HL-60/S4 treated with retinoic acid at 250 ng/mL for 4 days and 3 days (cell line): Measurements from ENCODE around the gene CYP24A1.

Experiments
- in situ Hi-C: fragments of 300-500 bp; cut with MboI; formaldehyde crosslinking; loops from 2 replicates; pipeline ENCODE4 v1.7.0; 2022; ENCODE audit warnings: low sequenced_read_pairs

CYP24A1 gene

DNA sequence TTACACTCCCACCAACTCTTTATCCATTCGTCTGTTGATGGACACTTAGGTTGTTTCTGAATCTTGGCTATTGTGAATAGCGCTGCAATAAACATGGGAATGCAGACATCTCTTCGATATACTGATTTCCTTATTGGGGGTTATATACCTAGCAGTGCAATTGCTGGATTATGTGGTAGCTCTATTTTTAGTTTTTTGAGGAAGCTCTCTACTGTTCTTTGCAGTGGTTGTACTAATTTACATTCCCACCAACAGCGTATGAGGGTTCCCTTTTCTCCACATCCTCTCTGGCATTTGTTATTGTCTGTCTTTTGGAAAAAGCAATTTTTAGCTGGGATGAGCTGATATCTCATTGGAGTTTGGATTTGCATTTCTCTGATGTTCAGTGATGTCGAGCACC is 29.5 kb upstream of the CYP24A1 start:
- in situ Hi-C loops = no loop called here

DNA sequence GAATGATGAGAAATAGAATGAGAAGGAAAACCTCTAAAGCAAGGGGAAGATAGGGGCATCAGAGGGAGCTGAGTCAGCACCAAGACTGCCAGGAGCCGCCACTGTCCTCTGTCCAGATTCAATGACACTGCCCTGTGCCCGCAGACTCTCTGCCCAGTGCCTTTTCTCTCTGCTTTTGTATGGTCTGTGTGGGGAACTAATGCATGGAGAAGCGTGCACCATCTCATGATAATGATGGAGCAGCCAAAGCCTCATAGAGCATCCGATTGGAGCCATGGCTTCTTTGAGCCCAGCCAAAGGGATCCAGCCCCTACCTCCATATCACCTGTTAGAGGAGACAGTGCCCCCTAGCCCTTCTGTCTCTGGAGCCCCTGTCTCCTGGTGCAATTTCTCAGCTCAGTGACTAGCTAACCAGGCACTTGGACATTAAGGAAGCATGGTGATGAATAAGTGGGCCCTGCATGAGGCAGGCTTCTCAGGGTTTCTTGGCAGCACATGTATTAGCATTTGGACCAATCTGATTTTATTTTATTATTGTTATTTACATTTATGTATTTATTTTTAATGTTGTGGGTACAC is 27.6 kb upstream of the CYP24A1 start:
- in situ Hi-C loops = no loop called here

GRCh38 chr20:54200487-54201267 is 26.9 kb upstream of the CYP24A1 start:
- in situ Hi-C loops = no loop called here

GRCh38 chr20:54199721-54200176 is 26.0 kb upstream of the CYP24A1 start:
- in situ Hi-C loops = loop anchor here (25.0 kb wide), 1 partner anchor 637 kb away; no protein-coding TSS in a partner anchor

GRCh38 chr20:54199283-54199682 is 25.5 kb upstream of the CYP24A1 start:
- in situ Hi-C loops = loop anchor here (25.0 kb wide), 1 partner anchor 637 kb away; no protein-coding TSS in a partner anchor

- in situ Hi-C loops = loop anchor here (25.0 kb wide), 1 partner anchor 636 kb away; no protein-coding TSS in a partner anchor
Observed at GRCh38 chr20:54197621-54198604, 24.1 kb upstream of the CYP24A1 start.

GRCh38 chr20:54195483-54196472 is 22.0 kb upstream of the CYP24A1 start:
- in situ Hi-C loops = loop anchor here (25.0 kb wide), 1 partner anchor 633 kb away; no protein-coding TSS in a partner anchor

- in situ Hi-C loops = loop anchor here (25.0 kb wide), 1 partner anchor 633 kb away; no protein-coding TSS in a partner anchor
Observed at GRCh38 chr20:54194724-54195438, 21.1 kb upstream of the CYP24A1 start.

DNA sequence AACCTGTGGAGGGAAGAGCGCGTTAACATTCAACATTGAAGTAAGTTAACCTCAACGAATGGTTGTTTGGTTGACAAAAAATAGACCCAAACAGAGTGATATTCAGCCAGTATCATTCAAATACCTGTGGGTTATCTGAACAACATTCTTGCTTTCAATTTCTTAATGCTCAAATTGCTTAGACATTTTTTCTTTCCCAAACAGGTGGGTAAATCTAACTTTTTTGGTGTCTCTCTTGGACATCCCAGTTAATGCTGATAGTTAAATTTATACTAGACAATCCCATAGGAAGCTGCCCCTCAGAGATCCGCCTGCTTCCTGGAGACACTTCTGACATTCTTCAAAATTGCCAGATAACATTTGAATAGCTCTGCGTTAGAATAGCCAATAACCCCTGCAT is 20.0 kb upstream of the CYP24A1 start:
- in situ Hi-C loops = loop anchor here (25.0 kb wide), 1 partner anchor 632 kb away; no protein-coding TSS in a partner anchor

DNA sequence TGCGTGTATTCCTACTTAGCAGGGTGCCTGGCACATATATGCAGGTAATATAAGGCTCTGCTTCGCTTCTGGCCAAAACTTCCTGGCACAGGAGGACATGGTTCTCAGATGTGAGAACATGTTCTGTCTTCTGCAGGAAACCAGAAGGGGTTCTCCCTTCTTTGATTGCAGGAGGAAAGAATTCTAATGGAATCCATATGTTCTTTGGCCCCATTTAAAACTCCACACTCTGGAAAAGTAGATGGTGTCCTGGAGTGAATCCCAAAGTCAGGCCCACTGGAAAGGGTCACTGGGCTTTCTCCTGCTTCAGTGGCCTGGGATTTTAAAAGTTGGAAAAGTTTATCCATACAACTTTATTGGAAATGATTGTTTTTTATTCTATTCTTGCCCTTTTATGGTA is 16.4 kb upstream of the CYP24A1 start:
- in situ Hi-C loops = loop anchor here (25.0 kb wide), 1 partner anchor 628 kb away; no protein-coding TSS in a partner anchor

- in situ Hi-C loops = loop anchor here (25.0 kb wide), 1 partner anchor 627 kb away; no protein-coding TSS in a partner anchor
Observed at GRCh38 chr20:54189630-54190029, 15.8 kb upstream of the CYP24A1 start.

DNA sequence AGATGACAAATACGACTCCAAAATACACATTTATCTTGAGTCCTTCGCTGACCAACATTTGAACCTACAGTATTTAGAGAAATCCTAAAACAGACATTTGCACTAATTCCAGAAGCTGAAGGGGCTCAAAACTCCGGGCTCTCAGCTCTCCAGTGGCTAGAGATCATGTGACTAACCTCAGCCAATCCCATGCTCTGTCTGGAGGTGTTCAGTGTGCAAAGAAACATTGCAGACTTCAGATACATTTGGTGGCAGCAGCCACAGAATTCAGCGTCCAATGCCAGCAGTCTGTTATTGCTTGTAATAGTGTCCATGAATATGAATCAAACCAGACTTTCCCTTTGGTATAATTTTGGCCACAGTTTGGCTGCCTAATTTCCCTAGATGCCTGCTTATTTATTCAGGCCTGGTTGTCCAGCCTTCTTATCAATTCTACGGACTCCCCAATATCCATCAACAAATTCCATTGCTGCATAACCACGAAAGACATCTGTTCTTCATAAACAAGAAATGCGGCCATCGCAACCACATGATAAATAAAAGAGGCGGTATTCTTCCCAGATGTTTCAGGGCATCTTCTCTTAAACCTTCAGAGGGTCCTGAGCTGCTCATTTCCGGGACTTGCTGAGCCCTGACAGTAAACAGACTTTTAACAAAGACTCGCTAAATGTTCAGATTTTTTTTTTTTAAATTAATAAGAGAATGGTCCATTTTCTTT is 14.5 kb upstream of the CYP24A1 start:
- in situ Hi-C loops = loop anchor here (25.0 kb wide), 1 partner anchor 626 kb away; no protein-coding TSS in a partner anchor

DNA sequence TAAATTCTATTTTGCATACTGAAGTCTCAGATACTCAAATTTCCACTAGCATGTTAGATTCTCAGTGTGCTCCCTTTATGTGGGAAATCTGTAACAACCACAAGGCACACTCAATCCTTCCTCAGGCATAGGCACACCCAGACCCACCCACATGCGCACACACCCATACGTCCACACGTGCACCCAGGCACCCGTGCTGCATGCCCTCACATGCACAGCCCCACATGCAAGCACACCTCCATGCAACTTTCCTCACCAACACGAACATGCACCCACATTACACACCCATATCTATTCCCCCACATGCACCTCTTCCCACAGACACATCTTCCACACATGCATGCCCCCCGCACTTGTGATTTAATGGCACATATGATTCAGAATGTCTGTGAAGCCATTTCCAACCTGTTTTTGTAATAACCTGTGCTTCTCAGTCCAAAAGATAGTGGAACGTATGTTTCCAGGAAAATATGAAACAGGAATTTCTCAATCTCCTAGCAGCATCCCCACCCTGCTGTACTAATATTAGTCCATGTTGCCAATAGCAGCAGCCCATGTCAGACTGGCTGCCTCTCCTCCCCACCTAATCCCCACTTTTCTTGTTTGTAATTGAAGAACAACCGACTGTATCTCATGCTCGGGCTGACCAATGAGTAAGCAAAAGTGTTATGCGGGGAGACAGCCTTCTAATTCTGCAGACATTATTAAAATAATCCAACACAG is 11.3 kb upstream of the CYP24A1 start:
- in situ Hi-C loops = loop anchor here (25.0 kb wide), 1 partner anchor 623 kb away; no protein-coding TSS in a partner anchor

DNA sequence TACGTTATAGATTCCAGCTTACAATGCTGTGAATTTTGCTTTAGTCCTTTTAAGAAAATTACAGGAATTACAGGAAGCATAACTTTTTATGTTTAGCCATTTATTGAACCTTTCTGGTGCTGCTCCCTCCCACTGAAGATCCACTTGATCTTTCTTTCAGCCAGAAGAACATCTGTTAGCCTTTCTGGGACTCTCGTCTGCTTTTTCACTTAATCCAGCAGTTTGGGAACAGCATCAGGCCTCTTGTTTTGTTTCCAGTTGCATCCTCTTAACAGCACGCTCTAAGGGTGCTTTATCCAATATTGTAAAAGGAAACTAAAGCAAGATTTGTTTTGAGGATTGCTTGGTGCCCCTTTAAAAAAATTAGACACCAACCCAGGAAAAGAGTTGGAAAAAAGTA is 10.3 kb upstream of the CYP24A1 start:
- in situ Hi-C loops = loop anchor here (25.0 kb wide), 1 partner anchor 622 kb away; no protein-coding TSS in a partner anchor

GRCh38 chr20:54180931-54181330 is 7.1 kb upstream of the CYP24A1 start:
- in situ Hi-C loops = loop anchor here (25.0 kb wide), 1 partner anchor 619 kb away; no protein-coding TSS in a partner anchor

- in situ Hi-C loops = loop anchor here (25.0 kb wide), 1 partner anchor 618 kb away; no protein-coding TSS in a partner anchor
Observed at GRCh38 chr20:54179946-54180345, 6.2 kb upstream of the CYP24A1 start.

DNA sequence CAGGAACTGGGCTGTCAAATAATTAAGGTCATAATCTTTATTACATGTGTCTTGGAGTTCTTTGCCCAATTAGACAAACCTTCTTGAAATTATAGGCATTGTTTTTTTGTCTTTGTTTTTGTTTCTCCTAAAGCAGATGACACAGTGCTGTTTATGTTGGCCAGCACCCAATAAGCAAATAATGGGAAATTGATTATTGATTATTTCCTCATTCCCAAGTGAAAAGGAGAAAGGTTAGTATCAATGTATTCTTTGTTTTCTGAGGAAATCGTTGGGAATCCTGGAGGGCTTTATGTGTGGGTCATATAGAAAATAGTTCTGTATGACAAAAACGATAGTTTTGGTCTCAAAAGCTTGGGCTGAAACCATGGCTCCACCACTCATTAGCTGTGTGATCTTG is 4.5 kb upstream of the CYP24A1 start:
- in situ Hi-C loops = loop anchor here (25.0 kb wide), 1 partner anchor 616 kb away; no protein-coding TSS in a partner anchor
